Neural progenitor cell (in vitro differentiated cells): ENCODE results near the gene TOX2.

Source experiments
- CTCF ChIP-seq: fragments of 200-600 bp; sonication (generic); IDR thresholded peaks from 2 replicates; pipeline ENCODE4 v1.5.1; 2017; ENCODE audit warnings: antibody characterized with exemption, mild to moderate bottlenecking
- EZH2 ChIP-seq: fragments of 200-600 bp; sonication (generic); IDR thresholded peaks from 2 replicates; pipeline ENCODE4 v1.6.1; 2017; ENCODE audit warnings: antibody characterized with exemption, mild to moderate bottlenecking, moderate library complexity
- EZH2phosphoT487 ChIP-seq: fragments of 200-600 bp; sonication (generic); IDR thresholded peaks from 2 replicates; pipeline ENCODE4 v1.6.1; 2017; ENCODE audit warnings: antibody characterized with exemption

GRCh38 chr20:43969501-43970182, 55.0 kb downstream of the TOX2 start:
- TF ChIP-seq CTCF (no peak), EZH2 (no peak), EZH2phosphoT487 (no peak)
